Measurements from ENCODE around the gene TENT4B.
"Not testable (repeated sequence)": the region's sequence is repeated elsewhere in the genome, so short reads cannot be mapped to it uniquely, and the experiment has no call there.

Gene TENT4B

DNA sequence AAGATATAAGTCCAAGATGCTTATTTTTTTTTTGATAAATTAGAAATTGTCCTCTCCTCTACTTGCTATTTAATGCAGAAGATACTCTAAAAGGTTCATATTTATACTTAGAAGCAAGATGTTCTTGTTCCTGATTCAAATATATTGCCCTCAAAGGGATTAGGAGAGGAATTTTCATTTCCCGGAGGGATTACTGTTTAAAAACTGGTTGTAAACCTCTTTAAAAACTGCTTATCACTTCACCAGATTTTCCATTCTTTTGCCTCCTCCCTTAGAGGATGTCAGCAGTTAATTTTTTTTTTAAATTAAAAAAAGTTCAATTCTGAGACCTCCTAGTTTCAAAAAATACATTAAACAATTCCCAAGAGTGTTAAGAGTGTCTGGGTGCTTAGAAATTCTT is 2.8 kb downstream of the TENT4B start:
- peak; percentile 12 for DNase-seq

DNA sequence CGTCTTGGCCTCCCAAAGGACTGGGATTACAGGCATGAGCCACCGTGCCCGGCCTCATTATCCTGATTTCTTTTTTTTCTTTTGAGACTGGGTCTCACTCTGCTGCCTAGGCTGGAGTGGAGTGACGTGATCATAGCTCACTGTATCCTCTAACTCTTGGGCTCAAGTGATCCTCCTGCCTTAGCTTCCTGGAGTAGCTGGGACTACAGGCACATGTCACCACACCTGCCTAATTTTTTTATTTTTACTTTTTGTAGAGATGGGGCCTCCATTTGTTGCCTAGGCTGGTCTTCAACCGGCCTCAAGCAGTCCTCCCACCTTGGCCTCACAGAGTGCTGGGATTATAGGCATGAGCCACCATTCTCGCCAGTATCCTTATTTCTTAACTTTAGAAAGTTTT is 3.5 kb downstream of the TENT4B start:
- no peak for DNase-seq

DNA sequence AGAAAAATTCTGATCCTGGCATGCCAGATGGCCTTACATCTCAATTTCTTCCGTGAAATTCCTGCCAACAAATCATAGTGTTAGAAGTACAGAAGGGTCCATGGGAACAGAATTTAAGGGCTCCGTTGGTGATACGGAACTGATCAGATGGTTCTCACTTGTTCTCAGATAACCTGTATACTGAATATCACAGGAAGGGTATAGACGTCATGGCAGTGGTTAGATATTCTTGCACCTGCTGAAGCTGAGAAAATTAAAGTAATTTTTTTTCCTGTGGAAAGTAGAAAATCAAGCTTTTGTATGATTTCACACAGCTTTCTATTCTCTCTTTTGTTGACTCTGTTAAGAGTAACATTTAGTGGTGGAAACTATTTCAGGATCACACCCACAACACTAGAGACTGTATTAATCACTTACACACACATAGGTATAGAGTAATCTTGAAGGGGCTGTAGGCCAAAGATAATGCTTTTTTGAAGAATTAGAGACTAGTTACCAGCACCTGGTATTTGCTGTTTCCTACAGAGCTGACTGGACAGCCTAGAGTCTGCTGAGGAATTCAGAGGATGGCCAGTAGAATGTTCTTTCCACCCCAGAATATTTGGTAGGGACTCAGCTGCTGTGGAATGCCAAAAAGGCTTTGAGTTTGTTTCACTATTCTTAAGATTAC is 7.5 kb downstream of the TENT4B start:
- peak; percentile 38 for DNase-seq

DNA sequence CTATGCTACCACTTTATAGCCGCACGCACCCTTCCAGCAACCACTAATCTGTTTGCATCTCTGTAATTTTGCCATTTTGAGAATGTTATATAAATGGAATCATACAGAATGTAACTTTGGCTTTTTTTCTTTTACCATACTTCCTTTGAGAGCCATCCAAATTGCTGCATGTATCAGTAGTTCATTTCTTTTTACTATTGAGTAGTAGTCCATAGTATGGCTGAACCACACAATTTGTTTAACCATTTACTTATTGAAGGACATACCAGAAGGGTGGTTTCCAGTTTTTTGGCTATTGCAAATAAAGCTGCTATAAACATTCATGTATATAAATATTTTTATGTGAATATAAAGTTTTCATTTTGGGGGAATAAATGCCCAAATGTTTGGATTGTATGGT is 8.8 kb downstream of the TENT4B start:
- no peak for DNase-seq

DNA sequence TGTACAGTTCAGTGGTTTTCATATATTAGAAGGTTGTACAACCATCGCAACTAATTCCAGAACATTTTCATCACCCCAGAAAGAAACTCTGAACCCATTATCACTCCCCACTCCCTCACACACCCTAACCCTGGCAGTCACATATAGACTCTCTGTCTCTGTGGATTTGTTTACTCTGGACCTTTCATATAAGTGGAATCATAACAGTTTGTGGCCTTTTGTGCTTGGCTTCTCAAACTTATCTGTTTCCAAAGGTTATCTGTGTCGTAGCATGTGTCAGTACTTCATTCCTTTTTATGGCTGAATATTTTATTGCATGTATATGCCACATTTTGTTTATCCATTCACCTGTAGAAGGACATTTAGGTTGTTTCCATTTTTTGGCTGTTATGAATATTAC is 12.4 kb downstream of the TENT4B start:
- no peak for DNase-seq

DNA sequence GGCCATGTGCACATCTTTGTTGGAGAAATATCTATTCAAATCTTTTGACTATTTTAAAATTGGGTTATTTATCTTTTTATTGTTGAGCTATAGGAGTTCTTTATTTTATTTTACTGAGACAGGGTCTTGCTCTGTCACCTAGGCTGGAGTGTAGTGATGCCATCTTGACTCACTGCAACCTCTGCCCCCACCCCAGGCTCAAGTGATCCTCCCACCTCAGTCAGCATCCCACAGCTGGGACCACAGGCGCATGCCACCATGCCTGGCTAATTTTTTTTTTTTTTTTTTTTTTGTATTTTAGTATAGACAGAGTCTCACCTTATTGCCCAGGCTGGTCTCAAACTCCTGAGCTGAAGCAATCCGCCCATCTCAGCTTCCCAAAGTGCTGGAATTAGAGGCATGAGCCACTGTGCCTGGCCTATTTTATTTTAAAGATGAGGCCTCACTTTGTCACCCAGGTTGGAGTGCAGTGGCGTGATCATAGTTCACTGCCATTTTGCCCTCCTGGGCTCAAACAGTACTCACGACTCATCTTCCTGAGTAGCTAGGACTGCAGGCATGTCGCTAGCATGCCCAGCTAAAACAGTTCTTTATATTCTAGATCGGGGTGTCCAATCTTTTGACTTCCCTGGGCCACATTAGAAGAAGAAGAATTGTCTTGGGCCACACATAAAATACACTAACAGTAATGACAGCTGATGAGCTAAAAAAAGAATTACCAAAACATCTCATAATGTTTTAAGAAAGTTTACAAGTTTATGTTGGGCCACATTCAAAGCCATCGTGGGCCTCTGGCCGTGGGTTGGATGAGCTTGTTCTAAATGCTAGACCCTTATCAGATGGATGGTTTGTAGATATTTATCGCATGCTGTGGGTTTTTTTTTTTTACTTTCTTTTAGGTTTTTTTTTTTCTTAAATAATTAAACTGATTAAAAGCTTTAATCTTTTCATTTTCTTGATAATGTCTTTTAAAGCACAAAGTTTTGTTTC is 13.7 kb downstream of the TENT4B start:
- DNase-seq = no peak

DNA sequence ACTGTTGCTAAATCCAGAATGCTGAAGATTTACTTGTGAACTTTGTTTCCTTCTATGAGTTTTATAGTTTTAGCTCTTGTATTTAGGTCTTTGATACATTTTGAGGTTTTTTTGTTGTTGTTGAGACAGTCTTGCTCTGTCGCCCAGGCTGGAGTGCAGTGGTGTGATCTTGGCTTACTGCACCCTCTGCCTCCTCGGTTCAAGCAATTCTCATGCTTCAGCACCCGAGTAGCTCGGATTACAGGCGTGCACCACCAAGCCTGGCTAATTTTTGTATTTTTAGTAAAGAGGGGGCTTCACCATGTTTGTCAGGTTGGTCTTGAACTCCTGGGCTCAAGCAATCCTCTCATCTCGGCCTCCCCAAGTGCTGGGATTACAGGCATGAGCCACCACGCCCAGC is 14.4 kb downstream of the TENT4B start:
- no peak for DNase-seq

DNA sequence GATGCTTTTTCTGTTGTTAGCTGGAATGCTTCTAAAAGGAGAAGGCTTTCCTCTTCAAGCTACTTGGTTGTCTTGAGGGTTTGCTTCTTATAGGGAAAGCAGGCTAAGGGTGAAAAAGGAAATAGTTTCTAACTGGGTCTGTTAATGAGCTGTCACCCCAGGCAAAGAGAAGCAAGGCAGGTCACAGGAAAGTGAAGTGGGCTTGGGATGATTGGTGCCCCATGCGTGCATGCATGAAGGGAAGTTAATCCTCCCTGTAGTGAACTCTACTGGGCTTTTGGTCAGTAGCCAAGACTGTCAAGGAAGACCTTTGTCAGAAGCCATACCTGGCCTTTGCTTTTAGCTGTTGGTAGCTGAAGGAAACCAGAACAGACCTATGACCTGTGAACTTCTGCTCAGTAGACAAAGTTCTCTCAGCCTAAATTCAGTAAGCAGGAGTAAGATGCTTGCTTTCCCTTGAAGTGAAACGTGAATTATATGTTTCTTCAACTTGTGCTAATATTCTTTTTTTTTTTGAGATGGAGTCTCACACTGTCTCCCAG is 16.5 kb downstream of the TENT4B start:
- no peak for DNase-seq

DNA sequence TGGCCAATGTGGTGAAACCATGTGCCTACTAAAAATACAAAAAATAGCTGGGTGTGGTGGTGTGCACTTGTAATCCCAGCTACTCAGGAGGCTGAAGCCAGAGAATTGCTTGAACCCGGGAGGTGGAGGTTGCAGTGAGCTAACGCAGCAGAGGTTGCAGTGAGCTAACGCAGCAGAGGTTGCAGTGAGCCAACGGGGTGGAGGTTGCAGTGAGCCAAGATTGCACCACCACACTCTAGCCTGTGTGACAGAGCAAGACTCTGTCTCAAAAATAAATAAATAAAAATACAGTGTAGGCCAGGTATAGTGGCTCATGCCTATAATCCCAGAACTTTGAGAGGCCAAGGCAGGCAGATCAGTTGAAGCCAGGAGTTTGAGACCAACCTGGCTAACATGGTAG is 18.7 kb downstream of the TENT4B start:
- DNase-seq = not testable (repeated sequence)

DNA sequence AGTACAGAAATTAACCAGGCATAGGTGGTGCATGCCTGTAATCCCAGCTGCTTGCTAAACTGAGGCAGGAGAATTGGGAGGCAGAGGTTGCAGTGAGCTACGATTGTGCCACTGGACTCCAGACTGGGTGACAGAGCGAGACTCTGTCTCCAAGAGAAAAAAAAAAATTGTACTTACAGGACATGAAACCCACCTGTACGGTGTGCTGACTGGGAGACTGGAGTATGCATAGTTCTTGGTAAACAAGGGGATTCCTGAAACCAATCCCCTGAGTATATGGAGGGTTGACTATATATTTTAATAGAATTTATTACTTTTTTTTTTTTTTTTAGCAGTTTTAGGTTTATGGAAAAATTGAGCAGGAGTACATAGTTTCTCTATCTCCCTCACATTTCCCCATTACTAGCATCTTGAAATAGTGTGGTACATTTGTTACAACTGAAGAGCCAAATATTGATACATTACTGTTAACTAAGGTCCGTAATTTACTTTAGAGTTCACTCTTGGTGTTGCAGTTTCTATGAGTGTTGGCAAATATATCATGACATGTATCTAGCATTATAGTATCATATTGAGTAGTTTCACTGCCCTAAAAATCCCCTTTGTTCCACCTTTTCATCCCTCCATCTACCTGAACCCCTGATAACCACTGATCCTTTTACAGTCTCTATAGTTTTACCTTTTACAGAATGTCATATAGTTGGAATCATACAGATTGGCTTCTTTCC is 19.3 kb downstream of the TENT4B start:
- DNase-seq = no peak

DNA sequence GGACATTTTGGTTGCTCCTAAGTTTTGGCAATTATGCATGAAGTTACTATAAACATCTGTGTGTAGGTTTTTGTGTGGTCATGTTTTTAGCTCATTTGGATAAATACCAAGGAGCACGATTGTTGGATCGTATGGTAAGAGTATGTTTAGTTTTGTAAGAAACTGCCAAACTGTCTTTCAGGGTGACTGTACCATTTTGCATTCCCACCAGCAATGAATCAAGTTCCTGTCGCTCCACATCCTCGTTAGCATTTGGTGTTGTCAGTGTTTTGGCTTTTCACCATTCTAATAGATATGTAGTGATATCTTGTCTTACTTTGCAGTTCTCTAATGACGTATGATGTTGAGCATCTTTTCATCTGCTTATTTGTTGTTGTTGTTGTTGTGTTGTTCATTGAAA is 20.2 kb downstream of the TENT4B start:
- DNase-seq = peak; percentile 39

DNA sequence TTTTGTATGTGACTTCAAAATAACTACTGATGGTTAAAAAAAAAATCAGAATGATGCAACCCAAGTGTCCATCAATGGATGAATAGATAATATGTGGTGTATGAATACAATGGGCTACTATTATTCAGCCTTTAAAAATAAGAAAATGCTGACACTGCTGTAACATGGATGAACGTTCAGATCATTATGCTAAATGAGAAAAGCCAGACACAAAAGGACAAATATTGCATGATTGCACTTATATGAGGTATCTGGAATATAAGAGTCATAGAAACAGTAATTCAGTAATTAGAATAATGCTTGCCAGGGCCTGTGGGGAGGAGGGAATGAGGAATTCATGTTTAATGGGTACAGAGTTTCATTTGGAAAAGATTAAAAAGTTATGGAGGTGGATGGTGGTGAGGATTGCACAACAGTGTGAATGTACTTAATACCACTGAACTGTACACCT is 25.4 kb downstream of the TENT4B start:
- DNase-seq = no peak

DNA sequence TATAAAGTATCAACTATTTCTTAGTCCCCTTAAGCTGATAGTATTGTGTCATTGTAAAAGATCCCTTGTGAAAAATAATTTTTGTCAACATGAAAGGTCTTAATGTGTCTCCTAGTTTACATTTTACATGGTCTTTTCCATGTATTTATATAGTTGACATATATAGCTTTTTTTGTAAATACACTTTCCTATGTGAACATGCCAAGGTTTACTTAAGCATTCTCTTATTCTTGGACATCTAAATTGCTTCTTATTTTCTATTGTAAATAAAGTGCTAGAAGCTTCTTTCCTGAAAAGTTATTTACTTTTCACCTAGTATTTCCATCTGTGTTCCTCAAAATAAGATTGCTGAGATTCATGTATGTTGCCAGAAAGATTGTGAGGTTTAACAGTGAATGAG is 29.3 kb downstream of the TENT4B start:
- no peak for DNase-seq

DNA sequence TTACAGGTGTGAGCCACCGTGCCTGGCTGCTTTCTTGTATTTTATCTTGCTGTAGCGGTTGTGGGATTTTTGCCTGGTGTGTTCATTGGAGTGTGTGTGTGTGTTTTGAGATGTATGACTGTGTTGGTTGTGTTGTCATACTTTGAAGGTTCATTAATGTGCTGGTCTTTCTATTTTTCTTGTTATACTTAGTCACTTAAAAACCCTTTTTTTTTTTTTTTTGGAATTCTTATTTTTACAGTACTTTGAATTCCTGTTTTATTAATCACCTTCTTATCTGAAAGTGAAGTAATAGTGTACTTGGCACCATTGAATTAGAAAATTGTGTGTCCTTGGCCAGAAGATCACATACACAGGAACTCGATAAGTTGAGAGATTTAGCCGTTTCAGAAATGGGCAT is 30.2 kb downstream of the TENT4B start:
- DNase-seq = peak; percentile 55

DNA sequence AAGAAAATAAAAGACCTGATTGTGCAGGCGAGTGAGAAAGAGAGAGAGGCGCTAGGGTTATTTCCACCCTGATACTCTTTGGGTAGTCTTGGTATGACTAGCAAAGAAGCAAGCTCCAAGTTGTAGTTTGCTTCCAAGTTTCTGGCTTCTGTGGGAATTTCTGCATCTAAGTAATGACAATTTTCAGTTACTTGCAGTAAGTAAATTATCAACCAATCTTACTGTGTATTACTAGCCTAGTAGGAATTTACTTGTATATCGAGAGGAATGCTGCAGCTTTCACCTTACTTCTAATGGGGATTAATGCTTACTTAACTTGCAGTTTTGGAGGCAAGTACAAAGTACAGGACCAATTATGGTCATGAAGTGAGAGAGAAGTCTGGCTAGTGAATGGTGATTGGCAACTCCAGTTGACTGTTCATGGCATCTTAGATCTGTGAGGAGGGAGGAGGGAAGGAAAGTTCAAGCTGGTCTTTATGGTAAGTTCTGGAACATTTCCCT is 31.9 kb downstream of the TENT4B start:
- peak; percentile 74 for DNase-seq

DNA sequence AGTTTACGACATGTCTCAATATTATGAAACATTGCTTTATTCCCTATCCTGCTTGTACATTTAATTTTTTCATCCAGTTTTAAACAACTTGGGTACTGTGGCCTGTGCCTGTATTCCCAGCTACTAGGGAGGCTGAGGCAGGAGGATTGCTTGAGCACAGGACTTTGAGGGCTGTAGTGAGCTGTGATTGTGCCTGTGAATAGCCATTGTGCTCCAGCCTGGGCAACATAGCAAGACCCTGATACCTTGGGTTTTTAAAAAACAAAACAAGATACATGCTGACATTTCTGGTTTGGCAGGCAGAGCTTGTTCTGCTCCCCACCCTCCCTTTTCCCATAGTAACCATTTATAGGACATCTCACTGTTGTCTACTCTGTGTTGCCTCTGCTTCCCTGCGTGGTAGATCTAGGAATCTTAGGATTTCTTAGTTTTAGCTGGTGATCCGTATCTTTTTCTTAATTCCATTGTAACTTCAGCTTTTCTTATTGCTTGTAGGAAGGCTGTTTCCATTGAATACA is 35.6 kb downstream of the TENT4B start:
- DNase-seq = no peak

DNA sequence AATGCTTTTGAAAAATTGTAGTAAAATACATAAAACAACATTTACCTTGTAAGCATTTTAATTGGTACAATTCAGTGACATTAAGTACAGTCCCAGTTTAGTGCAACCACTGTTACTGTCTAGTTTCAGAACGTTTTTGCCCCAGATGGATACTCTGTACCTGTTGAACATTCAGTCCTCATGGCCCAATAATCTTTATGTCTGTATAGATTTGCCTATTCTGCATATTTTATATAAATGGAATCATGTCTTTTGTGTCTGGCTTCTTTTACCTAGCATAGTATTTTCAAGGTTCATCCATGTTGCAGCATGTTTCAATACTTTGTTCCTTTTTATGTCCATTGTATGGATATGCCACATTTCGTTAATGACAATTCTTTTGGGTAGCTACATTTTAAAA is 37.2 kb downstream of the TENT4B start:
- DNase-seq = no peak

DNA sequence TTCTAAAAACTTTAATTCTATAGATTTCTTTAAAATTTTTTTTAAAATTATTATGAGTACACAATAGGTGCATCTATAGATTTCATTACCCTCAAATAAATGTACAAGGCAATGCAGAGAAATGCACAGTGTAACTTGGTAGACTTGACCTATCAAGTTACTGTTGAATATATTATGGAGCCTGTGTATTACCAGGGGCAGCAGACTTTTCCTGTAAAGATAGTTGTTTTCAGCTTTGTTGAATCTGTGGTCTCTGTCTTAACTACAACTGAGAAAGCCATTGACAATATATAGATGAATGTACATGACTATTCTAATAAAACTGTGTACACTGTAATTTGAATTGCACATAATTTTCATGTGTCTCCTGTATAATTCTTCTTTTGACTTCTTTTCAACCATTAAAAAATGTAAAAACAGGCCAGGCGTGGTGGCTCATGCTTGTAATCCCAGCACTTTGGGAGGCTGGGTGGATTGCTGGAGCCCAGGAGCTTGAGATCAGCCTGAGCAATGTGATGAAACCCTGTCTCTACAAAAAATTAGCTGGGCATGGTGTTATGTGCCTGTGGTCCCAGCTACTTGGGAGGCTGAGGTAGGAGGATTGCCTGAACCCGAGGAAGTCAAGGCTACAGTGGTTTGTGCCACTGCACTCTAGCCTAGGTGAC is 39.4 kb downstream of the TENT4B start:
- no peak for DNase-seq

DNA sequence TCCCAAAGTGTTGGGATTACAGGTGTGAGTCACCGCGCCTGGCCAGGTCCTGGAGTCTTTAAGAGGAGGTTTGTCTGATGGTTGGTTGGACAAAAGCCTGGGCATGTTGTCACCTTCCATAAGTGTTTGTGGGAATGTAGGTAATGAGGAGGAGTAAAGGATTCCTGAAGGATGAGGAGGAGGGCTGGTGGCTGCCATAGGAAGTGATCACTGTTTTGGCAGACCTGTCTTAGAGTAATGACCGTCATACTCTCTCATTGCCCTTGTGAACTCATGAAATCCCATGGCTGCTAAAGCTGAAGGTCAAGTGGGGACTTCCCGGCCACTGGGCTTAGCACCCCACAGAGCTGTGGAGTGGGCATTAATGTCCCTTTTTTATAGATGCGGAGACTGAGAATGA is 40.5 kb downstream of the TENT4B start:
- DNase-seq = no peak

DNA sequence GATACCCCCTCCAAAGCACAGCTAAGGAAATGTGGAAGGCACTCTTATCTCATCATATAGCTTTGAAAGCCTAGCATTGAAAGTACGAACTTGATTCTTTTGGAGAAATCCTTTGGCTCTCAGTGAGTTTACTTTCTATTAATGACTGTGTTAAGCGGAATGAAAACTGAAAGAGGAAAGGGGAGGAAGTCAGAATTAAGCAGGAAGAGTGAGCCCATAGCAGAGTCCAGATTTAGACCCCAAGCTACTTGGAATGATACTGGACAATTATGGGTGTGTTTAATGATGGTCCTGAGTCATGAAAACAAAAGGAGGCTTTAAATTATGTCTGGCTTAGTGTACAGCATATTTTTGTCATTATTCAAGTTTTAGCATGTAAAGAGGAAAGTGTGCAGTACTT is 42.2 kb downstream of the TENT4B start:
- peak; percentile 77 for DNase-seq

DNA sequence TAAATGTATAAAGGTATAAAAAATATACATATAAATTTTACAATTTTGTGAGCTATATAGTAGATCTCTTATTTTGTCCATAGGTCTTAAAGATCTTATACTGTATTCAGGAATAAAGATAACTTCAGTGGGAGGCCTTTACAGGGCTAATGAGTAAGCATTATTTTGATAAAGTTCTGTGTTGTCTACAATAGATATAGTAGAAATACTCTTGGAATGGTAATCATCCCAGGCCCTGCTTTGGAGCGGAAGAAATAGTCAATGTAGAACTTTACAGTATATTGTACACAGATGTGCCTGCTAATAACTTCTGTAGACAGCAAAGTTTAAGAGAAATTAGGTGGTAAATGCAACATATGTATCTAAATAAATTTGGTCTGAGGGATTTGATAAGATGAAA is 42.6 kb downstream of the TENT4B start:
- DNase-seq = no peak

DNA sequence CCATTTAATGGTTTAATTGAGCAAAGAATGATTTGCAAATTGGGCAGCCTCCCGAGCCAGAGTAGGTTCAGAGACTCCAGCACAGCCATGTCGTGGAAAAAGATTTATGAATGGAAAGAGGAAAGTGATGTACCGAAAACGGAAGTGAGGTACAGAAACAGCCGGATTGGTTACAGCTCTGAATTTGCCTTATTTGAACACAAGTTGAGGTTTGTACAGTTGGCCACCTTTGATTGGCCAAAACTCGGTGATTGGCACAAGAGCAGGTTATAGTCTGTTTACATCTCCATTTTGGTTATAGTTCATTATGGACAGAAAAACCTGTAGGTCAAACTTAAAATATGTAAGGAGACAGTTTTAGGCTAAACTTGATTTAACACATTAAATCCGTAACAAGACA is 44.5 kb downstream of the TENT4B start:
- DNase-seq = no peak

Data from fibroblast of upper back skin (primary cell).